ENCODE results near the gene TCTN1.
A peak's percentile ranks its signal among the peaks of the same experiment; 100 is the strongest.
"Not testable (repeated sequence)": the region's sequence is repeated elsewhere in the genome, so short reads cannot be mapped to it uniquely, and the experiment has no call there.

Gene TCTN1

GRCh38 chr12:110638796-110639195 is 24.9 kb downstream of the TCTN1 start:
- in situ Hi-C loops (cut with MboI; ENCODE audit: low pct_unique_long_range_greater_than_20kb, low sequenced_read_pairs, unreplicated experiment) = no loop called here
- DNase-seq (ENCODE audit: low spot score) = no peak
- no peak for TF ChIP-seq CTCF (IDR thresholded peaks at IDR 0.05; ENCODE audit: extremely low read depth, insufficient read depth, missing control alignments)

GRCh38 chr12:110639336-110640141 is 25.6 kb downstream of the TCTN1 start:
- in situ Hi-C loops (cut with MboI; ENCODE audit: low pct_unique_long_range_greater_than_20kb, low sequenced_read_pairs, unreplicated experiment) = no loop called here
- DNase-seq (ENCODE audit: low spot score) = peak; percentile 34
- no peak for TF ChIP-seq CTCF (IDR thresholded peaks at IDR 0.05; ENCODE audit: extremely low read depth, insufficient read depth, missing control alignments)

DNA sequence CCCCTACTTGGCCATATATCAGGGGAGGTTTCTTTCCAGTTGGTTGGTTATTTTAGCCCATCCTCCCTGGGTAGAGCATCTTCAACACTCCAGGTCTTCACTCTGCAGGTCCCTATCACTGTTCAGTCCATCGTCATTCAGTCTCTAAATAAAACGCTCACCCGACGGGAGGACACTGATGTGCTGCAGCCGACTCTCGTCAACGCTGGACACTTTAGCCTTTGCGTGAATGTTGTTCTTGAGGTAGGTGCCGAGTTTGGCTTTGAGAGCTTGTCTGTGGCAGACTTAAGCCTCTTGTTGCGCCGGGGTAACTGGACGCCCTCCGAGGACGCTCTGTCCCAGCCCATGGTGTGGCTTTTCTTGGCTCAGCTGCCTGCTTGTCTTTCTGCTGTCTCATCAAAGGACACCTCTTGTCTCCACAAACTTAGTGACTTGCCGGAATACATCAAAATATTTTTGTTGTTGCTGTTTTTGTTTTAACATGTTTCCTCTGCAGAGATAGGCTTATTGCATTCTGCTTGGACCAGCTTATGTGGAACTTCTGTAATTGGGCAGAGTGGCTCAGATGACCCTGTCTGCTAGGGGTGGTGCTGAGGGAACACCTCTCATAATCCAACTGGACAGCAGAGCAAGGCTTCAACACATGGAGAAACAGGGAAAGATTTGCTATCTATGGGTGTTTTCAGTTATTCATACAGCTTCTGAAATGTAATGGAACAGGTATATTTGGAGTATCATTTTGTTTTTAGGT is 26.5 kb downstream of the TCTN1 start:
- TF ChIP-seq CTCF (IDR thresholded peaks at IDR 0.05; ENCODE audit: extremely low read depth, insufficient read depth, missing control alignments) = no peak
- no peak for DNase-seq (ENCODE audit: low spot score)
- in situ Hi-C loops (cut with MboI; ENCODE audit: low pct_unique_long_range_greater_than_20kb, low sequenced_read_pairs, unreplicated experiment) = no loop called here

DNA sequence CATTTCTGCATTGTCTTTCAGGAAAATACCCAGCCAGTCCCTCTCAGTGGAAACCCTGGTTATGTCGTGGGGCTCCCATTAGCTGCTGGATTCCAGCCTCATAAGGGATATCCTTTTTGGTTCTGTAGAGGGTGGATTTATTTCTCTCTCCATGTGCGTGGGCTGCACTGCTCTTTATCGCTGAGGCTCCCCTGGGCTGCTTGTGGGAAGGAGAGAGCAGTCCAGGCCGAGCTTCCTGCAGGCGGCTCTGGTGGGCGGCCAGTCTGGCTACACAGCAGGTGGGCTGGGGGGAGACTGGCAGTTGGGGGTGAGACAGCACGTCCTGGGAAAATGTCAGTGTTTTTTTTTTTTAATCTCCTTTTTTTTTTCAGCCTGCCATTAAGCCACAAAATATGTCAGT is 27.6 kb downstream of the TCTN1 start:
- in situ Hi-C loops (cut with MboI; ENCODE audit: low pct_unique_long_range_greater_than_20kb, low sequenced_read_pairs, unreplicated experiment) = no loop called here
- TF ChIP-seq CTCF (IDR thresholded peaks at IDR 0.05; ENCODE audit: extremely low read depth, insufficient read depth, missing control alignments) = no peak
- DNase-seq (ENCODE audit: low spot score) = no peak

DNA sequence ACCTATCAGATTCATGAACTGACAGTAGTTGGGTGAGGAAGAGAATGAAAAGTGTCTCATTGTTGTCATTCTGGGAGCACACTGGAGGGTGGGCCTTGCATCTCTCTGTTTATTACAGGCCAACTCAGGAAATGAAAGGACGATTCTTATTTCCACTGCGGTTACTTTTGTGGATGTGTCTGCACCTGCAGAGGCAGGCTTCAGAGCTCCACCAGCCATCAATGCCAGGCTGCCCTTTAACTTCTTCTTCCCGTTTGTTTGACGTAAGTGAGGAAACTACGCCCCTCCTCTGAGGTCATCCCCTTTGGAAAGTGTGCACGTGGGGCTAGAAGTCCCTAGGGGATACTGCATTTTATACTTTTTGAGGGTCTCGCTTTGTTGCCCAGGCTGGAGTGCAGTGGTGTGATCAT is 33.7 kb downstream of the TCTN1 start:
- in situ Hi-C loops (cut with MboI; ENCODE audit: low pct_unique_long_range_greater_than_20kb, low sequenced_read_pairs, unreplicated experiment) = no loop called here
- no peak for TF ChIP-seq CTCF (IDR thresholded peaks at IDR 0.05; ENCODE audit: extremely low read depth, insufficient read depth, missing control alignments)
- DNase-seq (ENCODE audit: low spot score) = no peak

DNA sequence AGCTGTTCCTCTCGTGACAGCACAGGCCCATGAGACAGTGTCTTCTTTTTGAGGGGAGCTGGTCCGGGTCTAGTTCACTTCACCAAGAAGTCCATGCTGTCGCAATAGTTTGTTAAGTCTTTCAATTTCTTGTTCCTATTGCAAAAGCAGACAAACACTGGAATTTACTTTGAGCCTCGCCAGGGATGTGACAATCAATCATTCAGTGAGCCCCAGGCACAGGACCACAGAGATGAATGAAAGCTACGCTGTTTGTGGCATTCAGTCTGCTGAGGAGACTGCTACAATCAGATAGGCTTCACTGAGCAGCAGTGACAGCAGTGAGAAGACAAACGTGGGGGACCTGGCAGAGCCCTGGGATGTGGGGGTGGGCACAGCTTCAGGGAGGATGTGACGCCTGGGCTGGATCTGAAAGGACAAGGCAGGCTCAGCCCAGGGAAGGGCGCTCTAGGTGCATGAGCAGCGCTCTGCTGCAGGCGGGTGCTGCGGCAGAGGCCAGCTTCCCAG is 35.5 kb downstream of the TCTN1 start:
- DNase-seq (ENCODE audit: low spot score) = no peak
- in situ Hi-C loops (cut with MboI; ENCODE audit: low pct_unique_long_range_greater_than_20kb, low sequenced_read_pairs, unreplicated experiment) = no loop called here
- TF ChIP-seq CTCF (IDR thresholded peaks at IDR 0.05; ENCODE audit: extremely low read depth, insufficient read depth, missing control alignments) = no peak

DNA sequence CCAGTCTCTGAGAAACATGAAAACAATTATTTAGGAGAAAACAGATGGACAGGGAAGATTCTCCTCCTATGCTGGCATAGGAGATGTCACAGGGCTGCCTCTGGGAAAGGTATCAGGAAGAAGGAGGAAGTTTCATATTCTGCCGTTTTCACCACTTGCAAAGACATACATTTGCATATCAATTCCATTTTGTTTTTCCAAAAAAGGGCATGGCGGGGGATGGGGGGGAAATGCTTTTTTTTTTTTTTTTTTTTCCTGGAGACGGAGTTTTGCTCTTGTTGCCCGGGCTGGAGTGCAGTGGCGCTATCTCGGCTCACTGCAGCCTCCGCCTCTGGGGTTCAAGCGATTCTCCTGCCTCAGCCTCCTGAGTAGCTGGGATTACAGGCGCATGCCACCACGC is 40.3 kb downstream of the TCTN1 start:
- in situ Hi-C loops (cut with MboI; ENCODE audit: low pct_unique_long_range_greater_than_20kb, low sequenced_read_pairs, unreplicated experiment); DNase-seq (ENCODE audit: low spot score): not testable (repeated sequence)
